Peyer's patch (tissue), 4 donors: ENCODE data around the gene IGF1R.

Experiments
- CTCF ChIP-seq, 6 experiments: fragments of 450-650 bp in 4 of 6; fragments of 200-600 bp in 2 of 6; sonication (generic) in 1 of 6; IDR thresholded peaks; one replicate each; pipeline ENCODE4 v1.5.1; 2017 to 2019; ENCODE audit warnings: antibody characterized with exemption in 6 of 6, mild to moderate bottlenecking in 3 of 6, moderate library complexity in 1 of 6
- POLR2A ChIP-seq, 2 donors: fragments of 450-650 bp; IDR thresholded peaks; one replicate each; pipeline ENCODE4 v1.5.1; 2017; ENCODE audit warnings: antibody characterized with exemption in 2 of 2, mild to moderate bottlenecking in 2 of 2, moderate library complexity in 2 of 2

- TF ChIP-seq CTCF (IDR thresholded peaks at IDR 0.05) (no peak), POLR2A (IDR thresholded peaks at IDR 0.05) (no peak)
These were observed 80.4 kb downstream of the IGF1R start for GRCh38 chr15:98728811-98729160.
